ENCODE data around the gene VDAC1.

Gene VDAC1

GRCh38 chr5:133943475-133943817 is 61.3 kb downstream of the VDAC1 start:
- no peak for TF ChIP-seq CTCF (IDR thresholded peaks at IDR 0.05)

- no peak for TF ChIP-seq CTCF (IDR thresholded peaks at IDR 0.05)
These were observed 61.9 kb downstream of the VDAC1 start for GRCh38 chr5:133942614-133943474.

- TF ChIP-seq CTCF (IDR thresholded peaks at IDR 0.05): no peak
These were observed 63.1 kb downstream of the VDAC1 start for GRCh38 chr5:133941456-133942196.

- TF ChIP-seq CTCF (IDR thresholded peaks at IDR 0.05): no peak
These were observed 65.1 kb downstream of the VDAC1 start for GRCh38 chr5:133939668-133940067.

GRCh38 chr5:133938929-133939328 is 65.8 kb downstream of the VDAC1 start:
- TF ChIP-seq CTCF (IDR thresholded peaks at IDR 0.05): no peak

- no peak for TF ChIP-seq CTCF (IDR thresholded peaks at IDR 0.05)
These were observed 66.5 kb downstream of the VDAC1 start for GRCh38 chr5:133938039-133938821.

GRCh38 chr5:133936651-133937015 is 68.1 kb downstream of the VDAC1 start:
- TF ChIP-seq CTCF (IDR thresholded peaks at IDR 0.05): no peak

Data from LNCAP (cell line).